HG02840 (cell line): ENCODE measurements around the gene TRIM2.
"Not testable (repeated sequence)": the region's sequence is repeated elsewhere in the genome, so short reads cannot be mapped to it uniquely, and the experiment has no call there.

Experiments used
- ATAC-seq: cut with Tn5 transposase; IDR thresholded peaks from one replicate; pipeline ENCODE4 v1.9.1; 2021; ENCODE audit warnings: mild to moderate bottlenecking, moderate library complexity, moderate number of reproducible peaks; ENCODE audit not compliant: unreplicated experiment, low FRiP score

Gene TRIM2

DNA sequence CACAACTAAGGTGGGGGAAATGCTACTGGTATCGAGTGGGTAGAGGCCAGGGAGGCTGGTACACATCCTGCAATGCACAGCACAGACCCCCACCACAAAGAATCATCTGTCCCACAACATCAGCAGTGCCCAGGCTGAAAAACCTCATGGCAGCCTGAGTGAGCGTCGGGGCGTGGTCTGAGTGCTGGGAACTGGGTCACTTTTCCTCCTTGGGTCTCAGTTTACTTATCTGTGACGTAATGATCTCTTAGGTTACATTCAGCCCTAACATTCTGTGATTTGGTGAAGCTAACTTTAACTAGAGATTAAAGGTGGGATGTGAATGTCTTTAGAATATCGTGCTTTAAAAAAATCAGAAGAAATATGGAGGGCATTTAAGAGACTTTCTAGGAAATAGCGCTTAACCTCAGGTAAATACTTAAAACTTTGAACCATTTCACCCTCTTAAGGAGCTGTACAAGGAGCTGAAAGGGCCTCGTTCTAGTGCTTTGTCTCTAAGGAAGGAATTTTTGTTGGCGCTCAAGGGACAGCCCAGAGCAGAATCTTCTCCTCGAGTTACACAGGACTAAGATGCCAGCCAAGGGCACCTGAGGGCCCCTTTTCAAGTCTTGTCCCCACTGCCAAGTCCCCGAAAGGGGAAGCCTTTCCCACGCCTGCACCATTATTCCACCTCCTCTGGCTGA lies 18.1 kb upstream of the TRIM2 start:
- no peak for ATAC-seq

DNA sequence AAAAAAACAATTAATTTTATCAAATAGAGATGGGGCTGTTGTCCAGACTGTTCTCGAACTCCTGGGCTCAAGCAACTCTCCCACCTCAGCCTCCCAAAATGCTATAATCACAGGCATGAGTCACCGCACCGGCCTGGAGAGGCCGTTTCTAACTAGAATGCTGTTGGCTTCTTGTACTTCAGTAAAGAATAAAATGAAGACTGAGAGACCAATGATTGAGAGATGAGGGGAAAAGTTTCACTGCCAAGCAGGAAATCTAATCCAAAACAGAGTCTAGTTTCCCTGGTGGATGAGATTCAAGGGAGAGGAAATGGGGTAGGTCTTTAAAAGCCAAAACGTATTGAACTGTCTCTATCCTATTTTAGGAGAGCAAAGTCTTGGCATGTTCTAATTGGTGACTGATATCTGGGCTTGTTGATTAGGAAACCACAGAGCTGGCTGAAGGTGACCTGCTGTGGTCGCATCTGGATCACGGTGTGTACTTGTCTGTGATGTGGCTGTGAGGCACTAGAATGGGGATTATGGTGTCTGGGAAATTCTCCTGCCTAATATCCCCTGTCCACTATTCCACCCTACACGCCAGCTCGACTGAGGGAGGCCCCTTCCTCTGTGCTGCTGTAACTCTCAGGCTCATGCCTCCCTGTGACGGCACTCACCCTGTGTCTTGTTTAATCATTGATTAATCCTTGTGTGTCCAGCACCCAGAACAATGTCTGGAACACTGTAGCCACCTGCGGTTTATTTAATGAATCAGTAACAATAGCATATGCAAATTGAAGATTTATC lies 15.0 kb upstream of the TRIM2 start:
- no peak for ATAC-seq

- no peak for ATAC-seq
Measured at GRCh38 chr4:153191795-153192363, 12.4 kb upstream of the TRIM2 start.

DNA sequence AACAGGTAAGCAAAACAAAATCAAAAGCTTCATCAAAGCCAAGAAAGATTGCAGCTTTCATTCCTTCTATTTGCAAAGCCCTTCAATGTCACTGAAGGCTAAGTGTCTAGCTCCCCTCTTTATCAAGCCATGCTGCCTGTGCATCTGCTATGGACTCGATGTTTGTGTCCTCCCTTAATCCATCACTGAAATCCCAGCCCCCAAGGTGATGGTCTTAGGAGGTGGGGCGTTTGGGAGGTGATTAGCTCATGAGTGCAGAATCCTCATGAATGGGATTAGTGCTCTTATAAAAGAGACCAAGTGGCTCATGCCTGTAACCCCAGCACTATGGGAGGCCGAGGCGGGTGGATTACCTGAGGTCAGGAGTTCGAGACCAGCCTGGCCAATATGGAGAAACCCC lies 6.9 kb upstream of the TRIM2 start:
- ATAC-seq, result no peak

DNA sequence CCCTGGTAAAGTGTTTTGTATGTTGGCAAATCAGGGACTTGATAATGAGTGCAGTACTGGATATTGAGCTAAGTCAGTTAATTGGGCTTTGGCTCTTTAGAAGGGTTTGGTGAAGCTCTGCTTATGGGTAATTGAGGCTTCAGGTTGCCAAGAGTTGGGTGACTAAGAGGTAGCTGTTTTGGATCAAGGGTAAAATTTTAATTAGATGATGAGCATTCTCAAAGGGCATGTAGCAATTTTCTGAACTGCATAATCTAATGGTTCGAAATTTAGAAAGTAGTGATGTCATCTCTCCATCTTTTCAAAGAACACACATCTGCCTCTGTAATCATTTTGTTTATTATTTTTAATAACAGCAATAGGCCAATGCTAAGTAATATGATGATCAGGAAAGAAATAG lies 5.5 kb upstream of the TRIM2 start:
- no peak for ATAC-seq

DNA sequence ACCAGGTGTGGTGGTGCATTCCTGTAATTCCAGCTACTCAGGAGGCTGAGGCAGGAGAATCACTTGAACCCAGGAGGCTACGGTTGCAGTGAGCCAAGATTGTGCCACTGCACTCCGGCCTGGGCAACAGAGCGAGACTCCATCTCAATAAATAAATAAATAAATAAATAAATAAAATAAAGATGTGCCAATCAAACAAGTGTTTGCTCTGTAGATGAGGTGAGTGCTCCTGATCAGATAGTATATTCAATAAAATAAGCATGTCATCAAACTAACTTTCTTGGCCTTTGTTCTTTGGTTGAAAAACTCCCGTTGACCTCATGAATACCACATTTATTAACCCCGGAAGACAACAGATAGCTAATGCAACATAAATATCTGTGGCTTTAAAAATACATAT lies 497 bp upstream of the TRIM2 start:
- not testable (repeated sequence) for ATAC-seq

- ATAC-seq, result no peak
Measured at GRCh38 chr4:153204728-153205648, 745 bp downstream of the TRIM2 start.

DNA sequence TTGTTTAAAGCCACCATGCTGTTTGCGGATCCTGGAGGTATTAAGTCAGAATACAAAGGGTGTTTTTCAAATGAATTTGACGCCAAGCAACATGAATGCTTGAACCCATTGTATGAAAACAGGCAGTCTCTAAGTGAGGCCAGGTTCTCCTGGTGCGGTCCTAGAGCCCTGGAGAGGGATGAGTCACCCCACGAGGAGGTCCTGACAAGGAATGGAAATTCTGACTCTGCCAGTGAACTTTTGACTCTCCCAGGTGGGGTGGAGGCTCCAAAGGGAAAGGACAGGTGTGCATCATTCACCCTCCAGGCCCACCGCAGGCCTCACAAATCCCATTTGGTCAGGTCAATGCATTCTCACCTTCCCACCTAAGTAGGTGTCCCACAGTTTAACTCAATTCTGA lies 1.5 kb downstream of the TRIM2 start:
- ATAC-seq, result no peak

GRCh38 chr4:153206534-153206933 lies 2.3 kb downstream of the TRIM2 start:
- no peak for ATAC-seq

DNA sequence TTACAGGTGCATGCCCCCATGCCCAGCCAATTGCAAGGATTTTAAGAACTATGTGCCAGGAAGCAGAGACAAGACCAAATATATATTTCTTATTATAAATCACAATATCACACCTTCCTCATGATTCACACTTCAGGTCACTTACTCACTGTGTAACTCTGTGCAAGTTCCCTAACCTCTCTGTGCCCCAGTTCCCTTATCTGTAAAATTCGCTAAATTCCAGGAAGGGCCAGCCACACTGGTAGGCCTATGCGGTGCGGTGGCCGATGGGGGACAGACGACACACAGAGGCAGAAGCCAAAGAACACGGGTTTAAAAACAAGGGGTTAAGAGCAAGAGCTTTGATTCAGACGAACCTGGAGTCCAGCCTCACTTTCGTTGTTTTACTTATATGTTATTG lies 2.8 kb downstream of the TRIM2 start:
- ATAC-seq, result no peak

DNA sequence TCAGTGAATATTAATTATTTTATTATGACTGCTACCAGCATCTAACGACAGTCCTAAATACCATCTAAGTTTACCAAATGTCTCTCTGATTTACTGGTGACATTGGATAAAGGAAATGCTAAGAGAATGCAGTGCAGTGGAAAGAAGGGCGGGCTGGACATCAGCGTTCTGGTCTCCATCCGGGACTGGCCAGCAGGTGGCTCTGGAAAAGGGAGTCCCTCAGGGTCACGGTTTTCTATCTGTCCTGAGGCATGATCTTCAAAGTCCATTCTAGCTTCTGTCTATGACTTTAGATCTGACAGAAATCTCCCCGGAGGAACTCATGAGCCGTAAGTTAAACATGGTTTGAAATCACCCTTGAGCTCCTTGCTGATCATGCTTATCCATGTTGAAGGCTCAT lies 3.3 kb downstream of the TRIM2 start:
- ATAC-seq, result no peak

- no peak for ATAC-seq
Measured at GRCh38 chr4:153209410-153209809, 5.2 kb downstream of the TRIM2 start.

DNA sequence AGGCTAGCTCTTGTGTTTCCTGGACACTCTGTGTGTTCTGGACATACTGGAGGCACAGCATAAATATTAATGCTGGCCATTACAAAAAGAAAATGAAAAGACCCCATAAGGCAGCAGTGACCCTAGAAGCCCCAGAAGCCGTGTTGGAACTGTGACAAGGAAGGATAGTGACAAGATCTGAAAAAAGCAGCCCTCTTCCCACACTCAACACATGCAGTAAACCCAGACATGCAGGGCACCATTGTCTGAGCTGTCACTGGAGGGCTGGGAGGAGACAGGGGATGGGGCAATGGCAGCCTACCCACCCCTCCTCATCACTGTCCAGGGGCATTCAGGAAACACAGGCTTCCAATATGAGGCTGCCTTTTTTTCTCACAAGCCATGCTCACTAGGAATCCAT lies 6.5 kb downstream of the TRIM2 start:
- ATAC-seq, result no peak

GRCh38 chr4:153211986-153212728 lies 7.9 kb downstream of the TRIM2 start:
- ATAC-seq, result no peak

GRCh38 chr4:153212736-153213135 lies 8.5 kb downstream of the TRIM2 start:
- no peak for ATAC-seq

GRCh38 chr4:153215921-153216320 lies 11.7 kb downstream of the TRIM2 start:
- ATAC-seq, result no peak

- no peak for ATAC-seq
Measured at GRCh38 chr4:153216546-153216945, 12.3 kb downstream of the TRIM2 start.

- ATAC-seq, result no peak
Measured at GRCh38 chr4:153217440-153217839, 13.2 kb downstream of the TRIM2 start.

DNA sequence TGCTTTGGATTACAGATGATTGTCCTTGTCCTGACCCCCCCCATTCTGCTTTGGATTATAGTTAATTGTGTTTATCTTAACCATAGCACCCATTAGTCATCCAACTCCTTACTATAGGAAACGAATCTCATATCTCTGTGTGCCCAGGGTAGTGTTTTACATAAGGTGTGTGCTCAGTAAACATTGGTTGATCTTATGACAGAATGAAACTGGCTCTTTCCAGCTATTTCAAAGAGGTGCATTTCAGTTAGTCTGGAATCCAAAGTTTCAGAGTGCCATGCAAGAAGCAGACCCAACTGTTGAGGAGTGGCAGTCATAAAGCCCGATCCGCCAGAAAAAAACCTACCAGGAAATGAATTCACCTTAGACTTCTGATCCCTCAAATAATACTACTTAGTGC lies 14.7 kb downstream of the TRIM2 start:
- no peak for ATAC-seq
